ENCODE data around the gene CEMIP2. TPM values are rescaled to one million over a fixed set of nuclear protein-coding genes. Genes with fewer than 3 reads are reported as not detected.

The CEMIP2 gene
- total RNA-seq, 1 experiment from 2014 or later = 28.4 TPM

- Mint-ChIP-seq H3K9me3 (ENCODE audit: unreplicated experiment) (no peaks in the 10 kb centered on the region), H3K4me1 (ENCODE audit: low read depth, unreplicated experiment) (peaks cover 6% of the 10 kb centered on the region), H3K36me3 (ENCODE audit: insufficient read depth, unreplicated experiment) (peaks cover 29% of the 10 kb centered on the region), H3K4me3 (ENCODE audit: unreplicated experiment) (no peak overlapping the region), H3K27me3 (ENCODE audit: insufficient read depth, unreplicated experiment) (no peaks in the 10 kb centered on the region), H3K27ac (ENCODE audit: unreplicated experiment) (no peak overlapping the region)
- Histone ChIP-seq H3K36me3 (ENCODE audit: control insufficient read depth, insufficient read depth, low read length) (no peaks in the 10 kb centered on the region), H3K27me3 (replicated peaks; ENCODE audit: control insufficient read depth, insufficient read depth, low read length) (no peaks in the 10 kb centered on the region), H3K4me1 (peaks cover 6% of the 10 kb centered on the region; the same call in 1 of the 2 replicates), H3K4me3 (ENCODE audit: low read depth, low read length) (no peak overlapping the region), H3K9me3 (no peaks in the 10 kb centered on the region)
- TF ChIP-seq CTCF (IDR thresholded peaks at IDR 0.05; ENCODE audit: insufficient read depth in 1 of 2, low read depth in 1 of 2, low read length in 1 of 2, severe bottlenecking in 1 of 2, unreplicated experiment in 1 of 2) = no peak
- ChIA-PET CTCF (interaction anchor here (0.7 kb wide), 1 partner anchor 12 kb away, joined by 5 read pairs; no protein-coding TSS in a partner anchor), POLR2A (no interaction called here)
- no TSS peak for BruUV-seq (replicated peaks)
- no peak for DNase-seq
- intact Hi-C loops (cut with micrococcal nuclease; ENCODE audit: unreplicated experiment) = no loop called here
Measured at GRCh38 chr9:71762900-71763653, 5.2 kb downstream of the CEMIP2 start.

- no peak for DNase-seq
- H3K4me1 Mint-ChIP-seq (ENCODE audit: low read depth, unreplicated experiment) = peaks cover 6% of the 10 kb centered on the region
- no peak for TF ChIP-seq CTCF (IDR thresholded peaks at IDR 0.05; ENCODE audit: insufficient read depth in 1 of 2, low read depth in 1 of 2, low read length in 1 of 2, severe bottlenecking in 1 of 2, unreplicated experiment in 1 of 2)
- no peak overlapping the region for H3K27ac Mint-ChIP-seq (ENCODE audit: unreplicated experiment)
- Histone ChIP-seq H3K4me3 (ENCODE audit: low read depth, low read length) (no peak overlapping the region), H3K27me3 (replicated peaks; ENCODE audit: control insufficient read depth, insufficient read depth, low read length) (no peaks in the 10 kb centered on the region), H3K36me3 (ENCODE audit: control insufficient read depth, insufficient read depth, low read length) (no peaks in the 10 kb centered on the region), H3K9me3 (no peaks in the 10 kb centered on the region), H3K4me1 (peaks cover 9% of the 10 kb centered on the region; the same call in 1 of the 2 replicates)
- no TSS peak for BruUV-seq (replicated peaks)
- ChIA-PET POLR2A (no interaction called here), CTCF (no interaction called here)
- intact Hi-C loops (cut with micrococcal nuclease; ENCODE audit: unreplicated experiment) = no loop called here
- no peaks in the 10 kb centered on the region for H3K27me3 Mint-ChIP-seq (ENCODE audit: insufficient read depth, unreplicated experiment)
- peaks cover 26% of the 10 kb centered on the region for H3K36me3 Mint-ChIP-seq (ENCODE audit: insufficient read depth, unreplicated experiment)
- H3K9me3 Mint-ChIP-seq (ENCODE audit: unreplicated experiment) = no peaks in the 10 kb centered on the region
- no peak overlapping the region for H3K4me3 Mint-ChIP-seq (ENCODE audit: unreplicated experiment)
Measured at GRCh38 chr9:71761938-71762353, 6.4 kb downstream of the CEMIP2 start.

- Histone ChIP-seq H3K4me3 (ENCODE audit: low read depth, low read length) (no peak overlapping the region), H3K9me3 (no peaks in the 10 kb centered on the region), H3K27me3 (replicated peaks; ENCODE audit: control insufficient read depth, insufficient read depth, low read length) (no peaks in the 10 kb centered on the region), H3K4me1 (peaks cover 9% of the 10 kb centered on the region; the same call in 1 of the 2 replicates), H3K36me3 (ENCODE audit: control insufficient read depth, insufficient read depth, low read length) (no peaks in the 10 kb centered on the region)
- no TSS peak for BruUV-seq (replicated peaks)
- Mint-ChIP-seq H3K36me3 (ENCODE audit: insufficient read depth, unreplicated experiment) (peaks cover 17% of the 10 kb centered on the region), H3K4me3 (ENCODE audit: unreplicated experiment) (no peak overlapping the region), H3K27me3 (ENCODE audit: insufficient read depth, unreplicated experiment) (no peaks in the 10 kb centered on the region), H3K9me3 (ENCODE audit: unreplicated experiment) (no peaks in the 10 kb centered on the region), H3K27ac (ENCODE audit: unreplicated experiment) (no peak overlapping the region), H3K4me1 (ENCODE audit: low read depth, unreplicated experiment) (peaks cover 6% of the 10 kb centered on the region)
- ChIA-PET CTCF (no interaction called here), POLR2A (no interaction called here)
- no peak for DNase-seq
- no peak for TF ChIP-seq CTCF (IDR thresholded peaks at IDR 0.05; ENCODE audit: insufficient read depth in 1 of 2, low read depth in 1 of 2, low read length in 1 of 2, severe bottlenecking in 1 of 2, unreplicated experiment in 1 of 2)
- intact Hi-C loops (cut with micrococcal nuclease; ENCODE audit: unreplicated experiment) = no loop called here
Measured at GRCh38 chr9:71760901-71761300, 7.4 kb downstream of the CEMIP2 start.

All from Caco-2 (cell line).